IPS DF 19.7 (cell line): Measurements from ENCODE around the gene PEF1.

Experiments used
- DNase-seq: peaks from one replicate; pipeline ENCODE4 v3.0.0-alpha.2; 2013; ENCODE audit warnings: low read depth, low spot score

PEF1 gene

GRCh38 chr1:31584869-31585735 is 59.6 kb downstream of the PEF1 start:
- no peak for DNase-seq

GRCh38 chr1:31583995-31584868 is 60.4 kb downstream of the PEF1 start:
- no peak for DNase-seq

DNA sequence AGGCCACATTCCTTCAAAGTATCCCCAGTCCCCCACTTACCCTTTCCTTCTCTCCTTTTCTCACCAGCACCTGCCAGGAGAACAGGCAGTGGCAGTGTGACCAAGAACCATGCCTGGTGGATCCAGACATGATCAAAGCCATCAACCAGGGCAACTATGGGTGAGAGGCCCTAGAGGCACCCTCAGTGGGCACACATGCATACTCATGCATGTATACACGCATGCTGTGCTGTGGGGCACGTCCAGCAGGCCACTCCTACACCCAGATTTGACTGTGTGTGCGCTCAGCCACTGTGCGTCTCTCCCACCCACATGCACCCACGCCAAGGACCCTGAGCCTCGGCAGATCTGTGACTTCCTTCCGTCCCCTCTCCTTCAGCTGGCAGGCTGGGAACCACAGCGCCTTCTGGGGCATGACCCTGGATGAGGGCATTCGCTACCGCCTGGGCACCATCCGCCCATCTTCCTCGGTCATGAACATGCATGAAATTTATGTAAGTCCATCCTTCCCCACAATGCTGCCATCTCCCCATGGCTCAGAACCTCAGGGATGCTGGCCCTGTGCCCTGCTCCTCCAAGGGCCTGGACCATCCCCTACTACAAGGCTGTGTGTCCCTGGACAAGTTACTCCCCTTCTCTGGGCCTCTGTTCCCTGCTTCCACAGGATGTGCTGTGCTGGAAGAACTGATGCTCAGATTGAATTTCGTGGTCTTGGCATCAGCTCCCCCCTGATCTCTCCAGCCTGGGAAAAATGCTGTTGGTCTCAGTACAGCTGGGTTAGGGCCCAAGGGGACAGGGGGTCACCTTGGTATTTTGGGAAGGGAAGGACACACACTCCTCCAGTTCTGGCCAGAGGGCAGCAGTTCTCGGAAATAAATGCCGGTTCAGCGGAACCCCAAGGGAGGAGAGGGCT is 61.3 kb downstream of the PEF1 start:
- DNase-seq = no peak

DNA sequence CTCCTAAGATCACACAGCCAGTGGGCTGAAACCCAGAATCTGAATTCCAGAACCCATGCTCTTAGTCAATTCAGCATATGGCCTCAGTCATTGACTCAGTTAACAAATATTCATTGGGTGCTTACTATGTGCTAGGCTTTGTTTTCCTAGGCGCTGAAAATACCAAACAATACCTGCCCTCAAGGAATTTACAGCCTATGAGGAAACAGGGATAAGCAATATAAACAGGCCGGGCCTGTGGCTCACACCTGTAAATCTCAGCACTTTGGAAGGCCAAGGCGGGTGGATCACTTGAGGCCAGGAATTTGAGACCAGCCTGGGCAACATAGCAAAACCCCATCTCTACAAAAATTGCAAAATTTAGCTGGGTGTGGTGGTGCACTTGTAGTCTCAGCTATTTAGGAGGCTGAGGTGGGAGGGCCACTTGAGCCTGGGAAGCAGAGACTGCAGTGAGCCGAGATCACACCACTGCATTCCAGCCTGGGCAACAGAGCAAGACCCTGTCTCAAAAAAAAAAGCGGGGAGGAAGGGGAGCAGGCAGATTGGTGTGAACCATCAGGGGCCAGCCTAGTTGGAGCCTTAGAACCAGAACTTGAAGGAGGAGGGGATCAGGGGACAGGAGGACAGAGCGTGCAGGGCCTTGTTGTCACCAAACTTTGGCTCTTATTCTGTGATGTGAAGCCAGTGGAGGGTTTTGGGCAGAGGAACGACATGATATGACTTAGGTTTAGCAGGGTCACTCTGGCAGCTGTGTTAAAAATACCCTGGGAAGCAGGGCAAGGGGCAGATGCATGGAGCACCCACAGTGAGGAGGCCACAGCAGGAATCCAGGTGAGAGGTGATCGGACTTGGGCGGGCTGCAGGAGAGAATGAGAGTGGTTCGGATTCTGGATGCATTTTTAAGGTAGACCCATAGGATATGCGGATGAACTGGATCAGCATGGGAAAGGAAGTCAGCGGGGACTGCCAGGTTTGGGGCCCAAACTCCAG is 62.6 kb downstream of the PEF1 start:
- DNase-seq = no peak

GRCh38 chr1:31580891-31581603 is 63.6 kb downstream of the PEF1 start:
- DNase-seq = no peak

DNA sequence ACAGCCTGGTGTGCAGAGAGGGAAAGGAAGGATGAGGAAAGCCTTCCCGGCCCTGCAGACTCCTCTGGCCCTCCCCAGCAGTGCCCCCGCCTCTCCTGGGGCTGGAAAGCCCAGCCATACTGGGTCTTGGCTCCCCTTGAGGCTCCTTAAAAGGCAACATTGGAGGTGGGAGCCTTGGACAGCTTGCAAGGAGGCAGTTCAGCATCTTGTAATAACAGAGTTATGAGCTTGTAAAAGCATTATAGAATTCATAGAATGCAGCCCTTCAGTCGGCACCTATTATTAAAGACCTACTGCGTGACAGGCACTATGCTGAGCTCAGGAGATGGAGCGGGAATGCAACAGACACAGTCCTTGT is 64.2 kb downstream of the PEF1 start:
- DNase-seq = no peak
